Nephron progenitor cell (in vitro differentiated cells): ENCODE measurements around the gene DKK3.

Experiments
- DNase-seq: peaks from one replicate; pipeline ENCODE4 v3.0.0; 2021
- H3K27ac Mint-ChIP-seq: 2 replicates; pipeline ENCODE4 v1.8.0; 2021; ENCODE audit warnings: mild to moderate bottlenecking, moderate library complexity, mixed read lengths
- H3K27me3 Mint-ChIP-seq: 2 replicates; pipeline ENCODE4 v1.8.0; 2021; ENCODE audit warnings: mild to moderate bottlenecking, low read depth, mixed read lengths; ENCODE audit not compliant: poor library complexity
- H3K36me3 Mint-ChIP-seq: 2 replicates; pipeline ENCODE4 v1.8.0; 2021; ENCODE audit warnings: low read depth, mixed read lengths
- H3K4me1 Mint-ChIP-seq: 2 replicates; pipeline ENCODE4 v1.8.0; 2021; ENCODE audit warnings: mixed read lengths
- H3K4me3 Mint-ChIP-seq: 2 replicates; pipeline ENCODE4 v1.8.0; 2021; ENCODE audit warnings: mild to moderate bottlenecking, moderate library complexity, mixed read lengths
- H3K9me3 Mint-ChIP-seq: 2 replicates; pipeline ENCODE4 v1.8.0; 2021; ENCODE audit warnings: mild to moderate bottlenecking, moderate library complexity, mixed read lengths
- TF ChIP-seq, protein P1 (sequence below): fragments of 200-600 bp; sonication (generic); IDR thresholded peaks from 2 replicates; pipeline ENCODE4 v1.5.0; 2021; ENCODE audit warnings: antibody characterized with exemption

The DKK3 gene

GRCh38 chr11:11937957-11938356, 70.5 kb downstream of the DKK3 start:
- H3K4me3 Mint-ChIP-seq = no peak overlapping the region
- TF ChIP-seq, protein P1, sequence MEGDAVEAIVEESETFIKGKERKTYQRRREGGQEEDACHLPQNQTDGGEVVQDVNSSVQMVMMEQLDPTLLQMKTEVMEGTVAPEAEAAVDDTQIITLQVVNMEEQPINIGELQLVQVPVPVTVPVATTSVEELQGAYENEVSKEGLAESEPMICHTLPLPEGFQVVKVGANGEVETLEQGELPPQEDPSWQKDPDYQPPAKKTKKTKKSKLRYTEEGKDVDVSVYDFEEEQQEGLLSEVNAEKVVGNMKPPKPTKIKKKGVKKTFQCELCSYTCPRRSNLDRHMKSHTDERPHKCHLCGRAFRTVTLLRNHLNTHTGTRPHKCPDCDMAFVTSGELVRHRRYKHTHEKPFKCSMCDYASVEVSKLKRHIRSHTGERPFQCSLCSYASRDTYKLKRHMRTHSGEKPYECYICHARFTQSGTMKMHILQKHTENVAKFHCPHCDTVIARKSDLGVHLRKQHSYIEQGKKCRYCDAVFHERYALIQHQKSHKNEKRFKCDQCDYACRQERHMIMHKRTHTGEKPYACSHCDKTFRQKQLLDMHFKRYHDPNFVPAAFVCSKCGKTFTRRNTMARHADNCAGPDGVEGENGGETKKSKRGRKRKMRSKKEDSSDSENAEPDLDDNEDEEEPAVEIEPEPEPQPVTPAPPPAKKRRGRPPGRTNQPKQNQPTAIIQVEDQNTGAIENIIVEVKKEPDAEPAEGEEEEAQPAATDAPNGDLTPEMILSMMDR = no peak
- H3K27ac Mint-ChIP-seq = no peak overlapping the region
- H3K9me3 Mint-ChIP-seq = no peaks in the 10 kb centered on the region
- no peaks in the 10 kb centered on the region for H3K27me3 Mint-ChIP-seq
- DNase-seq = no peak
- peaks cover 76% of the 10 kb centered on the region for H3K36me3 Mint-ChIP-seq
- no peaks in the 10 kb centered on the region for H3K4me1 Mint-ChIP-seq

- H3K4me1 Mint-ChIP-seq = no peaks in the 10 kb centered on the region
- no peak for DNase-seq
- TF ChIP-seq, protein P1 = no peak
- H3K36me3 Mint-ChIP-seq = peaks cover 76% of the 10 kb centered on the region
- no peaks in the 10 kb centered on the region for H3K9me3 Mint-ChIP-seq
- H3K4me3 Mint-ChIP-seq = no peak overlapping the region
- no peaks in the 10 kb centered on the region for H3K27me3 Mint-ChIP-seq
- H3K27ac Mint-ChIP-seq = no peak overlapping the region
Measured at GRCh38 chr11:11937433-11937832, 71.0 kb downstream of the DKK3 start.

DNA sequence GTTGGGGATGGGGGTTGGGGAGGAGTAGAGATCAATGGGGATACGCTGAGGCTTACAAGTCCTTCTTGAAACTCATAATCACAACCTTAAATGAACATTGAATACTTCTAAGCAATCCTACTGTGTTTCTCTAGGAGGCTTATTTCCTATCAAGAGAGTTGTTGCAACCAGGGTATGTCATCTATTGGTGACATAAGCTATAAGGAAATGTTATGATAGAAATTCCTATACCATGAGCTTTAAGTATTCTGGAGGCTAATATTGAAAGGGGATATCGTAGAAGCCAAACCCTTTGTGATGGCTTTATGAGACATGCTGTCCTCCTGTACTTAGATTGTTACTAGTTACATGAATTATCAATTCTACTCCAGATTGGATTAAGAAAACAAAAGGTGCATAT, 72.9 kb downstream of the DKK3 start:
- H3K27me3 Mint-ChIP-seq = no peaks in the 10 kb centered on the region
- H3K9me3 Mint-ChIP-seq = no peaks in the 10 kb centered on the region
- H3K4me3 Mint-ChIP-seq = no peak overlapping the region
- peaks cover 82% of the 10 kb centered on the region for H3K36me3 Mint-ChIP-seq
- DNase-seq = no peak
- no peaks in the 10 kb centered on the region for H3K4me1 Mint-ChIP-seq
- H3K27ac Mint-ChIP-seq = no peak overlapping the region
- TF ChIP-seq, protein P1 = no peak

GRCh38 chr11:11931461-11932055, 76.9 kb downstream of the DKK3 start:
- H3K27ac Mint-ChIP-seq = no peak overlapping the region
- H3K4me1 Mint-ChIP-seq = no peaks in the 10 kb centered on the region
- H3K4me3 Mint-ChIP-seq = no peak overlapping the region
- H3K27me3 Mint-ChIP-seq = no peaks in the 10 kb centered on the region
- TF ChIP-seq, protein P1 = peak; percentile 40
- peaks cover 9% of the 10 kb centered on the region for H3K9me3 Mint-ChIP-seq
- peaks cover 88% of the 10 kb centered on the region for H3K36me3 Mint-ChIP-seq
- no peak for DNase-seq

GRCh38 chr11:11929920-11930319, 78.5 kb downstream of the DKK3 start:
- no peak overlapping the region for H3K4me3 Mint-ChIP-seq
- H3K27me3 Mint-ChIP-seq = no peaks in the 10 kb centered on the region
- peaks cover 95% of the 10 kb centered on the region for H3K36me3 Mint-ChIP-seq
- peaks cover 26% of the 10 kb centered on the region for H3K9me3 Mint-ChIP-seq
- DNase-seq = no peak
- TF ChIP-seq, protein P1 = no peak
- H3K27ac Mint-ChIP-seq = no peak overlapping the region
- no peaks in the 10 kb centered on the region for H3K4me1 Mint-ChIP-seq

GRCh38 chr11:11923828-11924227, 84.6 kb downstream of the DKK3 start:
- no peak for DNase-seq
- TF ChIP-seq, protein P1 = no peak
- Mint-ChIP-seq H3K4me1 (no peaks in the 10 kb centered on the region), H3K9me3 (peaks cover 30% of the 10 kb centered on the region), H3K36me3 (peaks cover 70% of the 10 kb centered on the region), H3K27me3 (no peaks in the 10 kb centered on the region), H3K27ac (peak overlapping the region; percentile 14), H3K4me3 (no peak overlapping the region)
